GM12865 (cell line): Measurements from ENCODE around the gene TMEM62.

Source experiments
- DNase-seq: peaks from one replicate; pipeline ENCODE4 v3.0.0; 2010; ENCODE audit warnings: low read depth
- H3K4me3 ChIP-seq: 2 replicates; pipeline ENCODE4 v1.5.1; 2011; ENCODE audit warnings: mild to moderate bottlenecking, low read depth, low read length, control low read depth
- TF ChIP-seq, protein P1 (sequence below): IDR thresholded peaks from 2 replicates; pipeline ENCODE4 v1.5.1; 2011; ENCODE audit warnings: low read length, control low read depth, low read depth, inconsistent platforms; ENCODE audit not compliant: insufficient read depth; ENCODE audit errors: missing control alignments

TMEM62 gene

DNA sequence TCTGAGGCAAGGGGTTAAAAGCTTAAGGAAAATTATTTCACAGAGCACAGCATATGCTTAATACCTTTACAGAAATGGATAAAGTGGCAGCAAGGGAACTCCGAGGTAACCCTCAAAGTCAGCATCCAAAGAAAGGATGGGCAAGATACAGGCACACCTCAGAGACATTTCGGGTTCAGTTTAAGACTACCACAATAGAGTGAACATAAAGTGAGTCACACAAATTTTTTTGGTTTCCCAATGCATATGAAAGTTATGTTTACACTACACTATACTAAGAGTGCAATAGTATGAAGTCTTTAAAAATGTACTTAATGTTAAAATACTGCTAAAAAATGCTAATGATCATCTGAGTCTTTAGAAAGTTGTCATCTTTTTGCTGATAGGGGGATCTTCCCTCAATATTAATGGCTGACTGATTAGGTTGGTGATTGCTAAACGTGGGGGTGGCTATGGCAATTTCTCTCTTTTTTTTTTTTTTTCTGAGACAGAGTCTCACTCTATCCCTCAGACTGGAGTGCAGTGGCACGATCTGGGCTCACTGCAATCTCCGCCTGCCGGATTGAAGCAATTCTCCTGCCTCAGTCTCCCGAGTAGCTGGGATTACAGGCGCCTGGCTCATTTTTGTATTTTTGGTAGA is 37.6 kb upstream of the TMEM62 start:
- TF ChIP-seq, protein P1, sequence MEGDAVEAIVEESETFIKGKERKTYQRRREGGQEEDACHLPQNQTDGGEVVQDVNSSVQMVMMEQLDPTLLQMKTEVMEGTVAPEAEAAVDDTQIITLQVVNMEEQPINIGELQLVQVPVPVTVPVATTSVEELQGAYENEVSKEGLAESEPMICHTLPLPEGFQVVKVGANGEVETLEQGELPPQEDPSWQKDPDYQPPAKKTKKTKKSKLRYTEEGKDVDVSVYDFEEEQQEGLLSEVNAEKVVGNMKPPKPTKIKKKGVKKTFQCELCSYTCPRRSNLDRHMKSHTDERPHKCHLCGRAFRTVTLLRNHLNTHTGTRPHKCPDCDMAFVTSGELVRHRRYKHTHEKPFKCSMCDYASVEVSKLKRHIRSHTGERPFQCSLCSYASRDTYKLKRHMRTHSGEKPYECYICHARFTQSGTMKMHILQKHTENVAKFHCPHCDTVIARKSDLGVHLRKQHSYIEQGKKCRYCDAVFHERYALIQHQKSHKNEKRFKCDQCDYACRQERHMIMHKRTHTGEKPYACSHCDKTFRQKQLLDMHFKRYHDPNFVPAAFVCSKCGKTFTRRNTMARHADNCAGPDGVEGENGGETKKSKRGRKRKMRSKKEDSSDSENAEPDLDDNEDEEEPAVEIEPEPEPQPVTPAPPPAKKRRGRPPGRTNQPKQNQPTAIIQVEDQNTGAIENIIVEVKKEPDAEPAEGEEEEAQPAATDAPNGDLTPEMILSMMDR: no peak
- DNase-seq: no peak
- no peak overlapping the region for H3K4me3 ChIP-seq

DNA sequence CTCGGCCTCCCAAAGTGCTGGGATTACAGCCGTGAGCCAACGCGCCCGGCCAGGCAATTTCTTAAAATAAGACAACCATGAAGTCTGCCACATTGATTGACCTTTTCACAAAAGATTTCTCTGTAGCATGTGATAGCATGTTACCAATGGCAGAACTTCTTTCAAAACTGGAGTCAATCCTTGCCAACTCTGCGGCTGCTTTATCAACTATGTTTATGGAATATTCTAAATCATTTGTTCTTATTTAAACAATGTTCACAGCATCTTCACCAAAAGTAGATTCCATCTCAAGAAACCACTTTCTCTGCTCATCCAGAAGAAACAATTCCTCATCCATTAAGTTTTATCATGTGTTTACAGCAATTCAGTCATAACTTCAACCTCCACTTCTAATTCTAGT is 37.0 kb upstream of the TMEM62 start:
- TF ChIP-seq, protein P1: no peak
- DNase-seq: no peak
- no peak overlapping the region for H3K4me3 ChIP-seq

DNA sequence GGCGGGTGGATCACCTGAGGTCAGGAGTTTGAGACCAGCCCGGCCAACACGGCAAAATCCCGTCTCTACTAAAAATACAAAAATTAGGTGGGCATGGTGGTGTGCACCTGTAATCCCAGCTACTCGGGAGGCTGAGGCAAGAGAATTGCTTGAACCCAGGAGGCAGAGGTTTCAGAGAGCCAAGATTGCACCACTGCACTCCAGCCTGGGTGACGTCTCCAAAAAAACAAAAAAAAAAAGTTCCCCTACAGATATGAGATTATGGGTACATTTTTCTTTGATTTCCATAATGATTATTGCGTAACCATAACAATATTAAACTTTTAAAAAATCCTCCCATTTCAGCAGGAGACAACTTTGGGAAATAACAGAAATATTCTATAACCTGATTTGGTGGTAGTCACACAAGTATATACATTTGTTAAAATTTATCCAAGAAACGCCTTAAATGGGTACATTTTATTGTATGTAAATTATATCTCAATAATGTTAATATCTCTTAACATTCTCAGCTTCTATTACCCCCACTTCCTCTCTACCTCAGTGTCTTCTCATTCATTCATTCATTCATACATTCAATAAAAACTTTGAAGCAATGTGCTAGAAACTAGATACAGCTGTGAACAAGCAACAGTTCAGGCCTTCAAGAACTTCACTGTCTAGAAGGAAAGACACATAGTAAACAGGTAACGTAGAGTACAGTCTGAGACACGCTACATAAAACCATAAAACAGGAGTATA is 34.1 kb upstream of the TMEM62 start:
- no peak for DNase-seq
- TF ChIP-seq, protein P1: no peak
- H3K4me3 ChIP-seq: no peak overlapping the region

DNA sequence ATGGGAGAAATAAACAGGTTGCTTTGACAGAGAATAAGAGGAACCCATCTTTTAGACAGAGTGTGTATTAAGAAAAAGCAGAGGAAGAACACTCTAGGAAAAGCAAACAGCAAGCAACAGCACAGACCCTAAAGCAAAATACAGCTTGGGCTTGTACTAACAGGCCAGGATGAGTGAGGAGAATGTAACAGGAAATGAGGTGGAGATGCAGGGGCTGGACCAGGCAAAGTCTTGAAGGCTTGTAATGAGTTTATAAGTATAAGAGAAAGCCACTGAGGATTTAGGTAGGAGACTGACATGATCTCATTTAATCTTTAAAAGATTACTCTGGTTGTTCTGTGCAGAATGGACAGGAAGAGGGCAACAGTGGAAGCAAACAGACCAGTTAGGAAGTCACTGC is 32.4 kb upstream of the TMEM62 start:
- no peak for DNase-seq
- no peak overlapping the region for H3K4me3 ChIP-seq
- TF ChIP-seq, protein P1: no peak

DNA sequence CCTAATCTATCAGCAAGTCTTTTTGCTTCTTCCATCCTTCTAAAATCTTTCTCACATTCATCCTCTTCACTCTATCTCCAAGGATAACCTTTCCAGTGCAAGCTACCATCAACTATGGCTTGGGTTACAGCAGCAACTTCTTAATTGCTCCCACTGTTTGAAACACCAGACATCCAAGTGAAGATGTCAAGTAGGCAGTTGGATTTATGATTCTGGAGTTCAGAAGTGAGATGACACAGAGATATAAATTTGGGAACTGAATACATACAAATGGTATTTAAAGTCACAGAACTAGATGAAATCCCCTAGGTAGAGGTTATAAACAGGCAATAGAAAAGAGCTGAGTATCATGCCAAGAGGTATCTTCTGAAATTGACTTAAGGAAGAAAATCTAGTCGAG is 31.2 kb upstream of the TMEM62 start:
- no peak for DNase-seq
- TF ChIP-seq, protein P1: no peak
- H3K4me3 ChIP-seq: no peak overlapping the region

DNA sequence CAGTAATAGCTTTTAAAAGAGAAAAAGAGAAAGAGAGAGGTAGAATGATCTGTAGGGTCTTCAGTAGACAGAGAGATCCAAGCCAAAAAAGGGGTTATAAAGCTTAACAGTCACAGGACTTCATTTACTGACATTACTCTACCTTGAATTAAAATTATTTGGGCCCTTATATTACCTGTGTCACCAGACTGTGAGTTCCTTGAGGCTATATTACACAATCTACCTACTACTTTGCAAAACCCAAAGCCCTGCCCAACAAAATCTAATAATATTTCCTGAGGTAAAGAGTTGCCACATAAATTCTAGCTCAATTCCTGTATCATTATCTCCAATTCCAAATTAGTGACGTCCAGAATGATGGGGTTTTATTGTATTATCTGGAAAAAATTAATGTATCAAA is 29.5 kb upstream of the TMEM62 start:
- DNase-seq: no peak
- H3K4me3 ChIP-seq: no peak overlapping the region
- TF ChIP-seq, protein P1: no peak
